ENCODE results near the gene CDKN2AIP. TPM values are rescaled to one million over a fixed set of nuclear protein-coding genes. Genes with fewer than 3 reads are reported as not detected.

CDKN2AIP gene
- polyA plus RNA-seq, 1 of the 3 experiments (the other 2 are of a cell fraction): 8.3 TPM

GRCh38 chr4:183449193-183449882, 4.9 kb downstream of the CDKN2AIP start (continued):
- TF ChIP-seq, protein P1, sequence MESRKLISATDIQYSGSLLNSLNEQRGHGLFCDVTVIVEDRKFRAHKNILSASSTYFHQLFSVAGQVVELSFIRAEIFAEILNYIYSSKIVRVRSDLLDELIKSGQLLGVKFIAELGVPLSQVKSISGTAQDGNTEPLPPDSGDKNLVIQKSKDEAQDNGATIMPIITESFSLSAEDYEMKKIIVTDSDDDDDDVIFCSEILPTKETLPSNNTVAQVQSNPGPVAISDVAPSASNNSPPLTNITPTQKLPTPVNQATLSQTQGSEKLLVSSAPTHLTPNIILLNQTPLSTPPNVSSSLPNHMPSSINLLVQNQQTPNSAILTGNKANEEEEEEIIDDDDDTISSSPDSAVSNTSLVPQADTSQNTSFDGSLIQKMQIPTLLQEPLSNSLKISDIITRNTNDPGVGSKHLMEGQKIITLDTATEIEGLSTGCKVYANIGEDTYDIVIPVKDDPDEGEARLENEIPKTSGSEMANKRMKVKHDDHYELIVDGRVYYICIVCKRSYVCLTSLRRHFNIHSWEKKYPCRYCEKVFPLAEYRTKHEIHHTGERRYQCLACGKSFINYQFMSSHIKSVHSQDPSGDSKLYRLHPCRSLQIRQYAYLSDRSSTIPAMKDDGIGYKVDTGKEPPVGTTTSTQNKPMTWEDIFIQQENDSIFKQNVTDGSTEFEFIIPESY (IDR thresholded peaks at IDR 0.05; ENCODE audit: borderline replicate concordance, low read depth): peak; percentile 67; the same call in 1 of the 2 replicates
- TF ChIP-seq EP300 (IDR thresholded peaks at IDR 0.05; ENCODE audit: borderline replicate concordance in 1 of 2, low read depth in 1 of 2, low read length in 1 of 2) (peak; percentile 11 to 84; a peak in 2 of 4 replicates), USF2 (IDR thresholded peaks at IDR 0.05; ENCODE audit: borderline replicate concordance, low read depth, low read length) (no peak), SMC3 (IDR thresholded peaks at IDR 0.05; ENCODE audit: low read depth, low read length) (no peak), GABPA (IDR thresholded peaks at IDR 0.05; ENCODE audit: low read depth) (no peak), MXI1 (IDR thresholded peaks at IDR 0.05; ENCODE audit: low read depth, low read length) (no peak), CHD2 (IDR thresholded peaks at IDR 0.05; ENCODE audit: low read length, partially characterized antibody) (no peak)

GRCh38 chr4:183450108-183450507, 5.7 kb downstream of the CDKN2AIP start:
- DNase-seq: no peak
- Histone ChIP-seq H3K27ac (ENCODE audit: low read depth in 2 of 2, low read length in 1 of 2) (peak overlapping the region; percentile 20 to 75; a peak in 3 of 4 replicates), H3K9me3 (no peaks in the 10 kb centered on the region), H3K27me3 (ENCODE audit: insufficient read depth) (no peaks in the 10 kb centered on the region), H3K79me2 (ENCODE audit: insufficient read depth) (peaks cover 55% of the 10 kb centered on the region), H3K36me3 (replicated peaks in 1 of 2; ENCODE audit: control insufficient read depth in 1 of 2, insufficient read depth in 2 of 2, low read length in 1 of 2) (peaks cover 42 to 54% of the 10 kb centered on the region in 2 experiments), H2AFZ (ENCODE audit: low read depth) (no peak overlapping the region), H3K9me2 (no peaks in the 10 kb centered on the region), H3F3A (replicated peaks; ENCODE audit: insufficient read depth) (peaks cover 32% of the 10 kb centered on the region), H3K4me2 (peak overlapping the region; percentile 56; the same call in 1 of the 2 replicates), H4K20me1 (ENCODE audit: insufficient read depth) (peaks cover 15% of the 10 kb centered on the region), H3K9ac (no peak overlapping the region), H3K4me3 (ENCODE audit: low read depth in 2 of 2, low read length in 1 of 2) (no peak overlapping the region), H3K4me1 (ENCODE audit: control insufficient read depth in 1 of 2, insufficient read depth in 2 of 2, low read depth in 1 of 2, low read length in 1 of 2) (peaks cover 11 to 36% of the 10 kb centered on the region in 2 experiments)
- TF ChIP-seq MXI1 (IDR thresholded peaks at IDR 0.05; ENCODE audit: low read depth, low read length) (no peak), MEF2A (IDR thresholded peaks at IDR 0.05; ENCODE audit: borderline replicate concordance, low read depth) (no peak), TEAD4 (IDR thresholded peaks at IDR 0.05; ENCODE audit: borderline replicate concordance, insufficient read depth) (no peak), CHD2 (IDR thresholded peaks at IDR 0.05; ENCODE audit: low read length, partially characterized antibody) (no peak), JUND (IDR thresholded peaks at IDR 0.05) (no peak), SMC3 (IDR thresholded peaks at IDR 0.05; ENCODE audit: low read depth, low read length) (no peak), YY1 (IDR thresholded peaks at IDR 0.05; ENCODE audit: low read depth) (no peak), EZH2phosphoT487 (IDR thresholded peaks at IDR 0.05; ENCODE audit: borderline replicate concordance, low read depth) (no peak), ELF1 (IDR thresholded peaks at IDR 0.05) (no peak), IRF3 (IDR thresholded peaks at IDR 0.05; ENCODE audit: low read depth, low read length) (no peak), EP300 (IDR thresholded peaks at IDR 0.05; ENCODE audit: borderline replicate concordance in 1 of 2, low read depth in 1 of 2, low read length in 1 of 2) (no peak), GATA2 (CRISPR knock-in tag; IDR thresholded peaks at IDR 0.05) (no peak), RCOR1 (IDR thresholded peaks at IDR 0.05; ENCODE audit: low read length) (no peak), TCF12 (IDR thresholded peaks at IDR 0.05) (no peak)
- TF ChIP-seq, protein P2, sequence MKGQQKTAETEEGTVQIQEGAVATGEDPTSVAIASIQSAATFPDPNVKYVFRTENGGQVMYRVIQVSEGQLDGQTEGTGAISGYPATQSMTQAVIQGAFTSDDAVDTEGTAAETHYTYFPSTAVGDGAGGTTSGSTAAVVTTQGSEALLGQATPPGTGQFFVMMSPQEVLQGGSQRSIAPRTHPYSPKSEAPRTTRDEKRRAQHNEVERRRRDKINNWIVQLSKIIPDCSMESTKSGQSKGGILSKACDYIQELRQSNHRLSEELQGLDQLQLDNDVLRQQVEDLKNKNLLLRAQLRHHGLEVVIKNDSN (IDR thresholded peaks at IDR 0.05; ENCODE audit: borderline replicate concordance, low read depth): no peak
- TF ChIP-seq, protein P1 (IDR thresholded peaks at IDR 0.05; ENCODE audit: borderline replicate concordance, low read depth): no peak
- WGBS (ENCODE audit: low lambda C conversion rate): 100% methylated on average over 1 of the region's 1 CpG
- ChIA-PET CTCF (interaction anchor here (1.8 kb wide), 1 partner anchor 43 kb away, joined by 4 read pairs; no protein-coding TSS in a partner anchor), POLR2A (no interaction called here)

Data from SK-N-SH (cell line).